OCI-LY7 (cell line): Measurements from ENCODE around the gene MSL3B.

Experiments
- BruUV-seq: library from RNA; stranded (reverse); fragments of 400-500 nt; replicated peaks from 2 replicates; lab custom pipeline; 2021; lab: Mats Ljungman, UMichigan
- CTCF ChIA-PET: fragments of 300-600 bp; sonication (Branson Sonifier 250); formaldehyde crosslinking; loops from one replicate; lab custom pipeline; 2022; ENCODE audit warnings: antibody characterized with exemption; ENCODE audit not compliant: unreplicated experiment; lab: Charles Lee
- POLR2A ChIA-PET: fragments of 300-600 bp; sonication (Branson Sonifier 250); formaldehyde crosslinking; loops from one replicate; lab custom pipeline; 2022; ENCODE audit warnings: antibody characterized with exemption; lab: Charles Lee
- DNase-seq: peaks from one replicate; pipeline ENCODE4 v3.0.0-alpha.2; 2015; ENCODE audit warnings: low spot score
- H2AFZ ChIP-seq: fragments of 200-600 bp; sonication (generic), shearing (Covaris generic); 2 replicates; pipeline ENCODE4 v1.6.1; 2014; ENCODE audit warnings: mild to moderate bottlenecking, antibody characterized with exemption, low read length, moderate library complexity
- H3K27ac ChIP-seq: fragments of 200-600 bp; sonication (generic); 2 replicates; pipeline ENCODE4 v1.5.1; 2014; ENCODE audit warnings: mixed run types, low read depth, mild to moderate bottlenecking, moderate library complexity, low read length, inconsistent platforms; ENCODE audit not compliant: poor library complexity, severe bottlenecking
- H3K36me3 ChIP-seq: fragments of 200-600 bp; sonication (generic); 2 replicates; pipeline ENCODE4 v1.6.1; 2014; ENCODE audit warnings: mild to moderate bottlenecking, antibody characterized with exemption, low read length, moderate library complexity, mixed read lengths; ENCODE audit not compliant: insufficient read depth
- H3K4me1 ChIP-seq: fragments of 200-600 bp; sonication (generic); 2 replicates; pipeline ENCODE4 v1.5.1; 2014; ENCODE audit warnings: mild to moderate bottlenecking, low read length; ENCODE audit not compliant: insufficient read depth, poor library complexity, severe bottlenecking
- H3K4me2 ChIP-seq: fragments of 200-600 bp; sonication (generic); 2 replicates; pipeline ENCODE4 v1.6.1; 2014; ENCODE audit warnings: mild to moderate bottlenecking, low read length
- H3K4me3 ChIP-seq: fragments of 200-600 bp; sonication (generic); 2 replicates; pipeline ENCODE4 v1.5.1; 2014; ENCODE audit warnings: mild to moderate bottlenecking, low read depth, low read length; ENCODE audit not compliant: poor library complexity, severe bottlenecking
- H3K79me2 ChIP-seq: fragments of 200-600 bp; sonication (generic); 2 replicates; pipeline ENCODE4 v1.6.1; 2016; ENCODE audit warnings: low read depth, mild to moderate bottlenecking, low read length, moderate library complexity, mixed read lengths; ENCODE audit not compliant: insufficient read depth
- H3K9me2 ChIP-seq: fragments of 200-600 bp; sonication (generic); 2 replicates; pipeline ENCODE4 v1.6.1; 2016; ENCODE audit warnings: mild to moderate bottlenecking, low read length, mixed read lengths; ENCODE audit not compliant: insufficient read depth
- H3K9me3 ChIP-seq: fragments of 200-600 bp; sonication (generic); 2 replicates; pipeline ENCODE4 v1.6.1; 2014; ENCODE audit warnings: mild to moderate bottlenecking, mixed run types, low read length, mixed read lengths
- H4K20me1 ChIP-seq: fragments of 200-600 bp; sonication (generic); 2 replicates; pipeline ENCODE4 v1.6.1; 2014; ENCODE audit warnings: mild to moderate bottlenecking, antibody characterized with exemption, low read length, moderate library complexity, mixed read lengths; ENCODE audit not compliant: insufficient read depth
- EZH2phosphoT487 ChIP-seq: fragments of 200-600 bp; sonication (generic); IDR thresholded peaks from 2 replicates; pipeline ENCODE4 v1.6.1; 2018; ENCODE audit warnings: low read depth, borderline replicate concordance, mild to moderate bottlenecking, mixed run types, antibody characterized with exemption, low read length, moderate library complexity, mixed read lengths
- intact Hi-C: fragments of 100-400 bp; cut with micrococcal nuclease; formaldehyde crosslinking; loops from one replicate; pipeline ENCODE4 v1.10.0; 2022; ENCODE audit not compliant: unreplicated experiment
- TF ChIP-seq, protein P1 (sequence below): fragments of 200-600 bp; sonication (generic); conservative IDR thresholded peaks from 2 replicates; pipeline ENCODE4 v1.5.1; 2014; ENCODE audit warnings: mild to moderate bottlenecking, antibody characterized with exemption, low read length, moderate library complexity, mixed read lengths

The MSL3B gene

DNA sequence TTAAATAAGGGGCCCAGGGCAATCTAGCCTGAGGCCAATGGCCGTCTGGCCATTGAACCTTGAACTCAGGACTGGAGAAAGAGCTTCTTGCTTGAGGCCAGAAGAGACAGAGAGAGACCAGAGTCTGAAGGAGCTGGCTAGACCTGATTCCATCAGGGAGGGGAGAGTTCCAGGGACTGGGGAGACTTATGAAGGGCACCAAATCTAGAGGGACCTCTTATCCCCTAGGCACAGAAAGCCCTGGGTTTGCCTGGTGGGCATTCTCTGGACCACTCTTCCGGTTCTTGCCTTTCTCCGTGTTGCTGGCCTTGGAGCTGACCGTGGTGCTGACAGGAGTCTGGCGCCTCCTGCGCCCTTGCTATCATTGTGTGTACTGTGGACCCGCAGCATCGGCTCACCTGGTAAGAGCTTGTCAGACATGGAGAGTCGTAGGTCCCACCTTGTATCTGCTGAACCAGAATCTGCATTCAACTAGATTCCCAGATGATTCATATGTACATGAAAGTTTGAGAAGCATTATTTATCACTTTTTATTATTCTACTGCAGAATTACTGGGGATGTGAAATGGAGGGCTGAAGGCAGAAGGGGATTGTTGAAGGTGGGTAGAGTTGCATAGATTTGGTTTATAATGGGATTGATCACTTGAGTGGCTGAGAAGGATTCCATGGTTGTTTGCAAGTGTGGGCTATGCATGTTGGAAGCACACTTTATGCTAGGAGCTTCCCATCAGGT lies 44.7 kb upstream of the MSL3B start:
- BruUV-seq = no TSS peak
- H3K36me3 ChIP-seq = no peaks in the 10 kb centered on the region
- H2AFZ ChIP-seq = no peak overlapping the region
- DNase-seq = peak; percentile 23
- H3K4me3 ChIP-seq = no peak overlapping the region
- no peak overlapping the region for H3K4me2 ChIP-seq
- H4K20me1 ChIP-seq = no peaks in the 10 kb centered on the region
- H3K4me1 ChIP-seq = no peaks in the 10 kb centered on the region
- H3K9me2 ChIP-seq = no peaks in the 10 kb centered on the region
- H3K9me3 ChIP-seq = no peaks in the 10 kb centered on the region
- intact Hi-C loops = no loop called here
- CTCF ChIA-PET = no interaction called here
- TF ChIP-seq EZH2phosphoT487 = no peak
- TF ChIP-seq, protein P1, sequence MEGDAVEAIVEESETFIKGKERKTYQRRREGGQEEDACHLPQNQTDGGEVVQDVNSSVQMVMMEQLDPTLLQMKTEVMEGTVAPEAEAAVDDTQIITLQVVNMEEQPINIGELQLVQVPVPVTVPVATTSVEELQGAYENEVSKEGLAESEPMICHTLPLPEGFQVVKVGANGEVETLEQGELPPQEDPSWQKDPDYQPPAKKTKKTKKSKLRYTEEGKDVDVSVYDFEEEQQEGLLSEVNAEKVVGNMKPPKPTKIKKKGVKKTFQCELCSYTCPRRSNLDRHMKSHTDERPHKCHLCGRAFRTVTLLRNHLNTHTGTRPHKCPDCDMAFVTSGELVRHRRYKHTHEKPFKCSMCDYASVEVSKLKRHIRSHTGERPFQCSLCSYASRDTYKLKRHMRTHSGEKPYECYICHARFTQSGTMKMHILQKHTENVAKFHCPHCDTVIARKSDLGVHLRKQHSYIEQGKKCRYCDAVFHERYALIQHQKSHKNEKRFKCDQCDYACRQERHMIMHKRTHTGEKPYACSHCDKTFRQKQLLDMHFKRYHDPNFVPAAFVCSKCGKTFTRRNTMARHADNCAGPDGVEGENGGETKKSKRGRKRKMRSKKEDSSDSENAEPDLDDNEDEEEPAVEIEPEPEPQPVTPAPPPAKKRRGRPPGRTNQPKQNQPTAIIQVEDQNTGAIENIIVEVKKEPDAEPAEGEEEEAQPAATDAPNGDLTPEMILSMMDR = no peak
- H3K27ac ChIP-seq = no peak overlapping the region
- no peaks in the 10 kb centered on the region for H3K79me2 ChIP-seq
- POLR2A ChIA-PET = interaction anchor here (0.6 kb wide), 1 partner anchor 603 kb away, joined by 3 read pairs; no protein-coding TSS in a partner anchor

DNA sequence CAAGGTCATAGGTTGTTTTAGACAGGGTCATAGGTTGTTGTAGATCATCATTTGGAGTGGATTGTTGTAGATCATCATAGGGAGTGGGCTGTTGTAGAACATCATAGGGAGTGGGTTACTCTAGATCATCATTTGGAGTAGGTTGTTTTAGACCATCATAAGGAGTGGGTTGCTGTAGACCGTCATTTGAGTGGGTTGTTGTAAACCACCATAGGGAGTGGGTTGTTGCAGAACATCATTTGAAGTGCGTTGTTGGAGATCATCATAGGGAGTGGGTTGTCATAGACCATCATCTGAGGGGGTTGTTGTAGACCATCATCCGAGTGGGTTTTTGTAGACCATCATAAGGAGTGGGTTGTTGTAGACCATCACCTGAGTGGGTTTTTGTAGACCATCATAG lies 39.4 kb upstream of the MSL3B start:
- H3K36me3 ChIP-seq = no peaks in the 10 kb centered on the region
- ChIA-PET CTCF (no interaction called here), POLR2A (no interaction called here)
- no peaks in the 10 kb centered on the region; the same call in 1 of the 2 replicates for H4K20me1 ChIP-seq
- H3K9me2 ChIP-seq = no peaks in the 10 kb centered on the region
- no TSS peak for BruUV-seq
- no peak overlapping the region for H3K4me3 ChIP-seq
- no peak for DNase-seq
- TF ChIP-seq, protein P1 = no peak
- no peak overlapping the region for H3K27ac ChIP-seq
- no peaks in the 10 kb centered on the region for H3K9me3 ChIP-seq
- H3K4me2 ChIP-seq = no peak overlapping the region
- no peaks in the 10 kb centered on the region for H3K4me1 ChIP-seq
- H2AFZ ChIP-seq = no peak overlapping the region
- intact Hi-C loops = no loop called here
- H3K79me2 ChIP-seq = no peaks in the 10 kb centered on the region

DNA sequence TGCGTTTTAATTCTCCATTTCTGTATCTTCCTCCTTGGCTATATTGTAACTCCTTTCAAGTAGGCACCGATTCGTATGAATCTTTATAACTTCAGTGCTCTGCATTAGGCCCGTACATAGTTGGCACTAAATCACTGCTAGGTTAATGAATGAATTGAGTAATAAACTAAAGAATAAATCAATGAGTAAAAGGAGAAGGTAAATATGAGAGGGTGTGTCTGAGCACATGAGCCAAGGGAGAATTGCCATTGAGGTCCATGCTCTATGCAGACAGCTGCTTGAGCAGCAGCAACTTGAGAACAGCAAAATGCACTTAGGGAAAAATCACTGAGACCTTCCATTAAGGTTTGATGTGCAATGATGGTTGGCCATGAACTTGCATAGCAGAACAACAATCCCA lies 37.8 kb upstream of the MSL3B start:
- Histone ChIP-seq H3K4me2 (no peak overlapping the region), H3K36me3 (no peaks in the 10 kb centered on the region), H3K27ac (no peak overlapping the region), H3K9me2 (no peaks in the 10 kb centered on the region), H4K20me1 (no peaks in the 10 kb centered on the region; the same call in 1 of the 2 replicates), H3K9me3 (no peaks in the 10 kb centered on the region), H2AFZ (no peak overlapping the region), H3K4me3 (no peak overlapping the region), H3K4me1 (no peaks in the 10 kb centered on the region), H3K79me2 (no peaks in the 10 kb centered on the region)
- ChIA-PET CTCF (no interaction called here), POLR2A (no interaction called here)
- TF ChIP-seq, protein P1 = no peak
- TF ChIP-seq EZH2phosphoT487 = no peak
- no peak for DNase-seq
- no TSS peak for BruUV-seq
- intact Hi-C loops = no loop called here
